NCI-H187 treated with DMSO at 0.1 percent for 48 hours (cell line): ENCODE data around the gene ARHGAP10.
"Not testable (repeated sequence)": the region's sequence is repeated elsewhere in the genome, so short reads cannot be mapped to it uniquely, and the experiment has no call there.

Source experiments
- DNase-seq: peaks from one replicate; lab custom pipeline; 2025; lab: John Stamatoyannopoulos, UW

Gene ARHGAP10

GRCh38 chr4:147901388-147901787 lies 169.5 kb downstream of the ARHGAP10 start:
- DNase-seq: no peak

DNA sequence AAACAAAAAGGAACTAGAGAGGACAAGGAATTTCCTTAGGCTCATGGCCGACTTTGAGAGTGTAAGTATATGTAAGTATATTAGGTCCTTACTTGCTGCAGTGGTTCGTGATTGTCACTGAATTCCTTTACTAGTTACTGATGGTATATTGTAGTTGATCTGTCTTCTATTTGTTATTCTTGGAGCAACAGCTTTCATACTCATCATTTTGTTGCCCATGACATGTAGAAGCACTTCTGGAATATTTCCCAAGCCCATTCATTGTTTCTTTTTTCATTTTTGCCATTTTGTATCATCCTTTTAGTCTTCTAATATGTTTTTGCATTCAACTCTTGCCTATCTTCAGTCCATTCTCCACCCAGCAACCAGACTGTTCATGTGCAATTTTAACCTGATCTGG lies 170.0 kb downstream of the ARHGAP10 start:
- no peak for DNase-seq

- no peak for DNase-seq
Measured at GRCh38 chr4:147909225-147909624, 177.3 kb downstream of the ARHGAP10 start.

DNA sequence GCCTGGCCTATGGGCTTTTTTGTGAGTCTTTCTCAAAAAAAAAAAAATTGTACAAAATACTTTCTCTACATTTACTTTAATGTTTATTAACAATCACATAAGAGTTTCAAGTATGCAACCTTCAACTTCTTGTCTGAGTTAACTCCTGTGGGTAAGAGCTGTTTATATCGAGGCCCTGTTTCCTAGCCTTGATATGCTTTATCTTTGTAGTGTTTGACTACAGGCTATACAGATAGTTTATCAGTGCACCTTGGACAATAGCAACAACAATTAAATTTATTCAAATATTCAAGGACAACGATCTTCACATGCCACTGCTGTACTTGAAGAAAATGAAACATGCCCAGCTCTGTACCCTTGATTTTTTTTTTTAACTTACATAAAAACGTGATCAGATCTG lies 178.4 kb downstream of the ARHGAP10 start:
- DNase-seq: no peak

DNA sequence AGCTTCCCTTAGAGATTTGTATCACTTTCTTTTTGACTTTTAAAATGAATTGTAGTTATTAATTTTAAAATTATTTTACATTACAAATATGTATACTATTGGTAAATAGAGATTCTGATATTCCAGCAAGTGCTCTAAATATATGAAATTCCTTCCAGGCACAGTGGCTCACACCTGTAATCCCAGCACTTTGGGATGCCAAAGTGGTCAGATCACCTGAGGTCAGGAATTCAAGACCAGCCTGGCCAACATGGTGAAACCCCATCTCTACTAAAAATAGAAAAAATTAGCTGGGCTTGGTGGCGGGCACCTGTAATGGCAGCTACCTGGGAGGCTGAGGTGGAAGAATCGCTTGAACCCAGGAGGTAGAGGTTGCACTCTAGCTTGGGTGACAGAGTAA lies 180.2 kb downstream of the ARHGAP10 start:
- DNase-seq: not testable (repeated sequence)

GRCh38 chr4:147913137-147913536 lies 181.2 kb downstream of the ARHGAP10 start:
- no peak for DNase-seq

DNA sequence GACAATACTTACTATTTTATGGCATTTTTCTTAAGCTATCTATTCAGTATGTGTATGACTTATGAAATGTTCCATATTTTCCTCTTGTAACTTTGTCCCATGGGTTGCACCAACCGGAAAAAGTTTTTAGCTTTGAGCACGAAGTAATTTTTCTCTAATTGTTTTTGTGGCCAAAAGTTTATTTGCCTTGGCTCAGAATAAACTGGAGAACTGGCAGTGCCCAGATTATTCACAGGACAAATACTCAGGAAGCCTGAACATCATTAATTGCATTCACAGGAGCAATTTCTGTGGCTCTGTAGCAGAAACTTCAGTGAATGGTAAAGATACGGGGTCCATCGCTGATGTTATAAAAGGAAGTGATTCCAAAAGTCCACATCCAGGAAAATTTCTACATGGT lies 184.5 kb downstream of the ARHGAP10 start:
- no peak for DNase-seq

GRCh38 chr4:147923381-147923780 lies 191.5 kb downstream of the ARHGAP10 start:
- no peak for DNase-seq

DNA sequence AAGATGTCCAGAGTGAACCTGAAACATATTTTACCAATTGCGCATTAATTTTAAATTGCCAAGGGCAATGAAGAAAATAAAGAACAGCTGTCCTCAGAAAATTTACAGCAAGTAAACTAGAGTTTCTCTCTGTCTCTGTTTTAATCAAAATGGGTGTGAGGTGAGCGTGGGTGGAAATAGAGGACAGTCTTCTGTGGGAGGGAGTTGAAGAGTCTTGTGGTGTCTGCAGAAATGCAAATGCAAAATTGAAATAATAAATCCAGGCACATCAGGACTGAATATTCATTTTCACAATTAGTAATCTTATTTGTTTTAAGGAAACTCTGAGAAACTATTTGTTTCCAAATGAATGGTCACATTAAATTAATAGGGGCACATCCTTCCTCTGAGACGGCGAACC lies 192.0 kb downstream of the ARHGAP10 start:
- DNase-seq: no peak

DNA sequence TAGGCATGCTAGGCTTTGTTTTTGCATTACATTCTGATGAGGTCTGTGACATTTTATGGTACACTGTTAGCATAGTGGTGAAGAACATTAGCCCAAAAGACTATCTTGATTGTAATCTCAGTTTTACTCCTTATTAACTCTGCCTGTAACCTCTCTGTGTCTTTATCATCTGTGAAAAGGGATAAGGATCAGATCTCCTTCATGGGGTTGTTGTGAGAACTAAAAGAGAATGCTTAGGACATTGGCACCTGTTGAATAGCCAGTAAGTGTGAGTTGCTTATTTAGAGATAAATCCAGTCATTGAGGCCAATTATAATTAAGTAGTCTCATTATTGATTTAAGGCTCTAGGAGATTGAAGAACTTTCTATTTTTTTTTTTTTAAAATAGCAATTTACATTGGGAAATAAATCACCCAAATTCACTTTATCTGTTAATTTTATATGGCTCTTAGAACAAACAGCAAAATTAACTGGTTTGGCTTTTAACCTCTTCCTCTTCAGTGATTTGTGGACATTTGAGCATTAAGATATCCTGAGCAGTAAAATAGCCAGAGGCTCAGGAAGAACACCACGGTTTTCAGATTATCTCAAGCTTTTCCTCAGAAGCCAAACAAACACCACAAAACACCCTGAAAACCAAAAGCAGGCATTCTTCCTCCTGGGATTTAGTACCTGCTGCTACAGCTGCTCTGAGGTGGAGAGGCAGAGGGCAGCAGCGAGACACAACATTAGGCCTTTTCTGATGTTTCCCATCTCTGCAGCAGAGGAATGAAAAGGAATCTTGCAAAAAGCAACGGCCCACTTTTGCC lies 192.9 kb downstream of the ARHGAP10 start:
- no peak for DNase-seq

GRCh38 chr4:147927377-147928137 lies 195.7 kb downstream of the ARHGAP10 start:
- DNase-seq: no peak

DNA sequence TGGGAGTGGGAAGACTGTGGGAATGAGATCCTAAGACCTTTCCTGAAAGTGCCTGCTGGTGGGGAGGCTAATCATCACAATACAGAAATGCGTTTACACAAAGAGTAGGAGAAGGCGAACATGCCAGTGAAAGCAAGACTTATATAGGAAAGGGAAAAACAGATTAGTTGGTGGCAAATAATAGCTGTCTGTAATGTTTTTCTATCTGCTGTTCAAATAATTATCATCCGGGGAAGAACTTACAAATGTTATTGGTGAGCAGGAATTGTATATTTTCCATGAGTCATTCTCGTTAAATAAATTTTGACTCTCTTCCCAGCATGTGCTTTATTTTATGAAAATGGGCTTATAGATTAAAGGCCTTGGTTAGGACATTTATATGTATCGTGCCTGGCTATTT lies 196.5 kb downstream of the ARHGAP10 start:
- no peak for DNase-seq

- no peak for DNase-seq
Measured at GRCh38 chr4:147929746-147930145, 197.9 kb downstream of the ARHGAP10 start.

DNA sequence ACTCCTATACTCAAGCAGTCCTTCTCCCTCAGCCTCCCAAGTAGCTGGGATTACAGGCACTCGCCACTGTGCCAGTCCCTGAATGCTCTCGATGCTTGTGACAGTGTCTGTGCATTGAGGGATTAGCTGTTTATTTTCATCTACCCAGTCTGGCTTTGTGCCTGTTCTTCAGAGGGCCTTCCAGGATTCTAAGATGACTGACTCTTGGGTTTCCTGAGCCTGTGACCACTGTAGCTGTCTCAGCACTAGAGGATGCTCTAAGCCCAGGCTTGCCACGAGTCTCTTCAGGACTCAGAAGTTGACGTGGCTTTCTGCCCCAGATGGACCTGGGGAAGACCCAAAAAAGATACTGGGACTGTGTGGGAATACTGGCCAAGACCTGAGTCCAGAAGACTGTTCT lies 201.4 kb downstream of the ARHGAP10 start:
- no peak for DNase-seq

- no peak for DNase-seq
Measured at GRCh38 chr4:147933779-147934178, 201.9 kb downstream of the ARHGAP10 start.

DNA sequence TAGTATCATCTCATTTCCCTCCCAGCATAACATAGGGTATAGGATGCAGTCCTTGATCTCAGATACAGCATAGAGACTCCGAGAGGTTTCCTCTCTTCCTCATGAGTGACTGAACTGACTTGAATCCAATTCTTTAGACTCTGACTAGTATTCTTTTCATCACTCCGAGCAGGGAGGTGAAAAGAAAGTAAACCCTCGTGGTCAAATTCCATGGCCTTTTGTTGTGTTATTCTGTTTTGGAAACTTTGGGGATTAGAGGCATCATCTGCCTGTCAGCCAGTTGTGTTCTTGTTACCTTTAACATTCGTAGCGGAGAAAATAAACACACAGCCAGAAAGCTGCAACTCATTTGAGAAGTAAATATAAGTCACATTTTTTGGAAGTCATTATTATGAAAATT lies 206.6 kb downstream of the ARHGAP10 start:
- no peak for DNase-seq

DNA sequence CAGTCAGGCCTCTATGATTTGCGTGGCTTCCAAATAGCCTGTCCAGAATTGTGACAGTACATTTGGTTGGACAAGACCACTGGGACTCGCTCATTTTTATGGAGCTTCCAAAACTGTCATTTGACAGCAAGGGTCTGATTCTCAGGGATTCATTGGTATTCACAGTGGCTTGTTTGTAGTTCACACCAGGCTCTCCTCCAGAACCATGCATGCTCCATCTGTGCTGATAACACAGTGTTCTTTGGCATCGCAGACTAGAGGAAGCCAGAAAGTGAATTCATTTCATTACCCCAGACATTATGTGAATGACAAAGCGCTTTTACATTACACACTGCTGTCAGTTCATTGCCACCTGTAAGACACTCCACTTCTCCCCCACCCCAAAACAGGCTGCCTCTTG lies 208.3 kb downstream of the ARHGAP10 start:
- DNase-seq: no peak

- no peak for DNase-seq
Measured at GRCh38 chr4:147941373-147941772, 209.5 kb downstream of the ARHGAP10 start.

DNA sequence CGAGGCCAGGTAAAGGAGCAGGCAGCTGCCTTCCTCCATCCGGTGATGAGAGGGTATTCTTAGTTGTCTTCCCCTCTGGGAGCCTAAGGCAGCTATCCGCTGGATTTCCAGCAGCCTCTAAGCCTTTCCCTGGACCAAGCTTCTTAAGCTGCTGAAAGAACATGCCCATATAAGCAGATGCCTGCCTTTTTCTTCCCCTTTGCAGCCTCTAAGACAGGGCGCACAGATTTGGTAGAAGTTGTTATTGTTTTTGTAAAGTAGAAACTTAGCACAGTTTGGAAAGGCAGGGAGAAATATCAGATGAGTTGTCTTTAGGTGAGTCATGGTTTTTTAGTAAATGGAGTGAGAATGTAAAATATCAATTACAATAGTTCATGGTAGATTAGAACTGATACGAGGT lies 210.8 kb downstream of the ARHGAP10 start:
- no peak for DNase-seq

DNA sequence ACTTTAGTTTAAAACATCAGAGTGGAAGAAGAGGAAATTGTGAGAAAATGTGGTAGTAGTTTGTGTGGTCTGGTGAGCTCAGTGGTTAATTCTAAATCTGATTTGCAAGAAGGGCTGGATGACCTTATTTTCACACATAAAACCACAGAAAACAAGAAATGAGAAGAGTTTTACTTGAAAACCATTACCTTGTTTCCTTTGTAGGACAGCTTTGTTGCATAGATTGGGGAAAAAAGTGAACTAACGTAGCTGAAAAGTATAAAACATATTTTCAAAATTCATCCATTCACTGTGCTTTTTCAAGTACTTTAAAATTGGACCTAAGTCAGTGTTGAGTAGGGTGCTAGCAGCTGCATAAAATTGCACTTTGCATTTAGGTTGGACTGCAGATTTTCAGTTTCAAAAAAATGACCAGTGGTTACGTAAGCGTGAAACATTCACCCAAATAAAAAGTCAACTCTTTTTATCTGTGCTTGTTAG lies 211.3 kb downstream of the ARHGAP10 start:
- DNase-seq: no peak

DNA sequence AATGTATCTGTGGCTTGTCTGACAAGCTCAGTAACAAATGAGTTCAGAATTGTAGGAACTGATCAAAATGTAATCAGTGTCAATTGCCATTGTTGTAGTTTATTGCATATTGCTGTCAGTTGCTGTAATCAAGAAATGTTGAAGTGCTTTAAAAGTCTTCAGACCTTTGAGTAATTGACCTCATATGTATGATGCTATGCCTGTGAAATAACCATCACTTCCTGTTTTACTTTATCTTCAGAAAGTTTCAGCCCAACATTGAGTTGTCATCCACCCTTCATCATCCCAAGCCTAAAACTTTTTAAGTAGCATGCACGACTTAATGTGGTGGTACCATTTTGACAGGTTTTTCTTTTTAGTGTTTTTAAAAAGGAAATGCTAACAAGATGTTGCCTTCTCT lies 212.4 kb downstream of the ARHGAP10 start:
- DNase-seq: no peak

DNA sequence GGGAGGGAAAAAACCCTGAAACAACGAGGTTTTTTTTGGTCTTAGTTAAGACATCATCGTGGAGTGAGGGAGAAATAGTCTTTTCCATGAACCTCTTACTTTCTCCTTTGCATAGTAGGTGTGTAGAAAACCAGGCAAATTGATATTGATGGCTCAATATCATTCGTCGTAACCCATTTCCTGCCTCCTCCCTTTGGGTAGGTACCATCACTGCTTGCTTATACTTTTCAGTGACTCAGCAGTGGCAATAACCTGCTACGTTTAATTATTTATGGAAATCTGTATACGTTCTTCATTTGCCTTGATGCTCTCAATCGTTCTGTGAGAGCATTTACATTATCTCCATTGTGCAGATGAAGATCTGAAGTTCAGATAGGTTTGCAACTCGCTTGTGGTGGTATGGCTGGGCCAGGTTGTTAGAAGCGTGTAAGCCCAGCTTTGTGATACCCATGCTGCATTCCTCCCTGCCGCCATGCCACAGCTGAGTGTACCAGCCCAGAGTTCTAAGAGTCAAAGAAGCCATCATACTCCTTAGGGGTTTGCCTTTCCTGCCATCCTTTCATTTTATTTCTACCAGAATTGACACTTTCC lies 212.9 kb downstream of the ARHGAP10 start:
- no peak for DNase-seq

- no peak for DNase-seq
Measured at GRCh38 chr4:147948336-147948735, 216.4 kb downstream of the ARHGAP10 start.
